Karpas-422 (cell line): ENCODE measurements around the gene SPDEF. TPM values are rescaled to one million over a fixed set of nuclear protein-coding genes. Genes with fewer than 3 reads are reported as not detected.
A peak's percentile ranks its signal among the peaks of the same experiment; 100 is the strongest.

ENCODE experiments used
- DNase-seq: peaks from one replicate; pipeline ENCODE4 v3.0.0-alpha.2; 2015
- H2AFZ ChIP-seq: fragments of 200-600 bp; sonication (generic); 2 replicates; pipeline ENCODE4 v1.6.1; 2014; ENCODE audit warnings: antibody characterized with exemption, low read length, mixed read lengths
- H3K27ac ChIP-seq: fragments of 200-600 bp; sonication (generic); 2 replicates; pipeline ENCODE4 v1.5.1; 2014; ENCODE audit warnings: mild to moderate bottlenecking, low read length, moderate library complexity
- H3K27me3 ChIP-seq: fragments of 200-600 bp; sonication (generic); 2 replicates; pipeline ENCODE4 v1.6.1; 2014; ENCODE audit warnings: low read length, mixed read lengths
- H3K36me3 ChIP-seq: fragments of 200-600 bp; sonication (generic); 2 replicates; pipeline ENCODE4 v1.6.1; 2014; ENCODE audit warnings: low read length, mixed read lengths; ENCODE audit not compliant: insufficient read depth
- H3K4me1 ChIP-seq: fragments of 200-600 bp; sonication (generic); 2 replicates; pipeline ENCODE4 v1.6.1; 2014; ENCODE audit warnings: mild to moderate bottlenecking, low read length, mixed read lengths
- H3K4me2 ChIP-seq: fragments of 200-600 bp; sonication (generic); 2 replicates; pipeline ENCODE4 v1.6.1; 2014; ENCODE audit warnings: low read length, low read depth, mild to moderate bottlenecking; ENCODE audit not compliant: poor library complexity, severe bottlenecking
- H3K4me3 ChIP-seq: fragments of 200-600 bp; sonication (generic); 2 replicates; pipeline ENCODE4 v1.5.1; 2014; ENCODE audit warnings: mild to moderate bottlenecking, antibody characterized with exemption, low read length, mixed read lengths
- H3K79me2 ChIP-seq: fragments of 200-600 bp; sonication (generic); 2 replicates; pipeline ENCODE4 v1.6.1; 2014; ENCODE audit warnings: mild to moderate bottlenecking, low read length, mixed read lengths
- H3K9ac ChIP-seq: fragments of 200-600 bp; sonication (generic); 2 replicates; pipeline ENCODE4 v1.6.0; 2014; ENCODE audit warnings: low read length
- H3K9me2 ChIP-seq: fragments of 200-600 bp; sonication (generic), shearing (Covaris generic); replicated peaks from 2 replicates; pipeline ENCODE4 v1.6.0; 2014; ENCODE audit warnings: mild to moderate bottlenecking, low read length, moderate library complexity; ENCODE audit not compliant: insufficient read depth
- H3K9me3 ChIP-seq: fragments of 300-700, 200-600 bp; sonication (generic); 2 replicates; pipeline ENCODE4 v1.6.1; 2014; ENCODE audit warnings: low read length, mixed read lengths
- H4K20me1 ChIP-seq: fragments of 200-600 bp; sonication (generic); 2 replicates; pipeline ENCODE4 v1.6.1; 2014; ENCODE audit warnings: mild to moderate bottlenecking, antibody characterized with exemption, low read length, low read depth; ENCODE audit not compliant: insufficient read depth
- total RNA-seq: library from RNA; depleted of rRNA; stranded (reverse); fragments of >200 nt; shearing (Covaris generic); gene quantifications from 2 replicates; pipeline ENCODE4 v1.2.3, GENCODE V29; 2014; ENCODE audit warnings: low replicate concordance

The SPDEF gene
- total RNA-seq, 1 experiment from 2014 or later = not detected

- Histone ChIP-seq H3K79me2 (no peaks in the 10 kb centered on the region), H2AFZ (no peak overlapping the region), H3K9me3 (no peaks in the 10 kb centered on the region), H3K36me3 (no peaks in the 10 kb centered on the region), H3K27me3 (no peaks in the 10 kb centered on the region), H3K27ac (no peak overlapping the region), H4K20me1 (no peaks in the 10 kb centered on the region), H3K9ac (no peak overlapping the region), H3K4me3 (no peak overlapping the region), H3K9me2 (no peaks in the 10 kb centered on the region), H3K4me1 (no peaks in the 10 kb centered on the region), H3K4me2 (no peak overlapping the region)
- DNase-seq = no peak
Observed at GRCh38 chr6:34535199-34535598, 20.9 kb downstream of the SPDEF start.

- no peak overlapping the region for H3K9ac ChIP-seq
- H3K9me2 ChIP-seq = no peaks in the 10 kb centered on the region
- H3K9me3 ChIP-seq = no peaks in the 10 kb centered on the region
- H3K4me2 ChIP-seq = no peak overlapping the region
- DNase-seq = no peak
- H4K20me1 ChIP-seq = no peaks in the 10 kb centered on the region
- H2AFZ ChIP-seq = no peak overlapping the region
- H3K36me3 ChIP-seq = no peaks in the 10 kb centered on the region
- no peaks in the 10 kb centered on the region for H3K79me2 ChIP-seq
- no peak overlapping the region for H3K27ac ChIP-seq
- no peak overlapping the region for H3K4me3 ChIP-seq
- H3K27me3 ChIP-seq = no peaks in the 10 kb centered on the region
- H3K4me1 ChIP-seq = no peaks in the 10 kb centered on the region
Observed at GRCh38 chr6:34534656-34535055, 21.5 kb downstream of the SPDEF start.

DNA sequence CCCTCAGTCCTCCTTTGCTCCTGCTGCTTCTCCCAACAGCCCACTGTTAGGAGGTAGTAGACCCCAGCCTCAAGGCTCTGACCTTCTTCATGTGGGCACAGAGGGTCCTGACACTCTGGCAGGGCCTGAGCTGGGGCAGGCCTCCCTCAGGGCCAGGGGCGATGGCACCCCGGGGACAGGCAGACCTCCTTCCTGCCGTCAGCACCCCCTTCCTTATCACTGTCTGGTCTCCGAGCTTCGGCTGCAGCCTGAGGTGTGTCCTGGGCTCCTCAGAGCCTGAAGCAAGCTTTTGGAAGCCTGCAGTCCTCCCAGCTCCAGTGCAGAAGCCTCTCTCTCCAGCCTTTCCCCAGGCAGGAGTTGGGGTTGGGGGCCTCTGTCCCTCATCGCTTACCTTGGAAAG lies 22.0 kb downstream of the SPDEF start:
- no peak for DNase-seq
- H3K9ac ChIP-seq = no peak overlapping the region
- no peak overlapping the region for H3K27ac ChIP-seq
- no peaks in the 10 kb centered on the region for H3K79me2 ChIP-seq
- H3K9me3 ChIP-seq = no peaks in the 10 kb centered on the region
- no peaks in the 10 kb centered on the region for H3K9me2 ChIP-seq
- H3K4me3 ChIP-seq = no peak overlapping the region
- H3K36me3 ChIP-seq = no peaks in the 10 kb centered on the region
- H3K4me1 ChIP-seq = no peaks in the 10 kb centered on the region
- H2AFZ ChIP-seq = no peak overlapping the region
- H3K27me3 ChIP-seq = no peaks in the 10 kb centered on the region
- H3K4me2 ChIP-seq = no peak overlapping the region
- H4K20me1 ChIP-seq = no peaks in the 10 kb centered on the region

GRCh38 chr6:34532230-34532629 lies 23.9 kb downstream of the SPDEF start:
- peaks cover 8% of the 10 kb centered on the region for H3K4me1 ChIP-seq
- H3K9me2 ChIP-seq = no peaks in the 10 kb centered on the region
- H3K9ac ChIP-seq = no peak overlapping the region
- no peaks in the 10 kb centered on the region for H3K79me2 ChIP-seq
- H3K9me3 ChIP-seq = no peaks in the 10 kb centered on the region
- no peaks in the 10 kb centered on the region for H3K36me3 ChIP-seq
- no peak overlapping the region for H3K4me3 ChIP-seq
- no peak overlapping the region for H3K4me2 ChIP-seq
- no peak for DNase-seq
- no peaks in the 10 kb centered on the region for H3K27me3 ChIP-seq
- no peaks in the 10 kb centered on the region for H4K20me1 ChIP-seq
- H3K27ac ChIP-seq = no peak overlapping the region
- no peak overlapping the region for H2AFZ ChIP-seq

GRCh38 chr6:34531580-34532201 lies 24.4 kb downstream of the SPDEF start:
- no peak overlapping the region for H2AFZ ChIP-seq
- no peak overlapping the region for H3K27ac ChIP-seq

DNA sequence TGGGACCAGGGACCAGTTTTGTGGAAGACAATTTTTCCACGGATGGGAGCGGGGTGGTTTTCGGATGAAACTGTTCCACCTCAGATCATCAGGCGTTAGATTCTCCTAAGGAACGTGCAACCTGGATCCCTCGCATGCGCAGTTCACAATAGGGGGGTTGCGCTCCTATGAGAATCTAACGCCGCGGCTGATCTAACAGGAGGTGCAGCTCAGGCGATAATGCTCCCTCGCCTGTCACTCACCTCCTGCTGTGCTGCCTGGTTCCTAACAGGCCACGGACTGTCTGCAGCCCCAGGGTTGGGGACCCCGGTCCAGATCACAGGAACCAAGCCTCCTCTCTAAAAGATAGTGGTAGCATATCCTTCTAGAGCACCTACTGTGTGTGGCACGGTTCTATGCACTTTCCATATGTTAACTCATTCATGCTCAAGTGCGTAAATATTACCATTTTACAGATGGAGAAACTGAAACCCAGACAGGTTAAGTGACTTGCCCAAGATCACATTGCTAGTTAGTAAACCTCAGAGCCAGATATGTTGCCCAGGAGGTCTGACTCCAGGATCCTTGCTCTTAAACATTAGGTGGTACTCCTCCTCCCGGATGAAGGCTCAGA lies 25.3 kb downstream of the SPDEF start:
- Histone ChIP-seq H3K9ac (no peak overlapping the region), H3K36me3 (no peaks in the 10 kb centered on the region), H3K9me2 (no peaks in the 10 kb centered on the region), H2AFZ (no peak overlapping the region), H3K4me1 (peaks cover 14% of the 10 kb centered on the region), H3K27me3 (no peaks in the 10 kb centered on the region), H3K79me2 (no peaks in the 10 kb centered on the region), H3K4me2 (no peak overlapping the region), H3K4me3 (no peak overlapping the region), H4K20me1 (no peaks in the 10 kb centered on the region), H3K27ac (no peak overlapping the region), H3K9me3 (no peaks in the 10 kb centered on the region)
- DNase-seq = no peak

More at GRCh38 chr6:34531580-34532201, 24.4 kb downstream of the SPDEF start:
- Histone ChIP-seq H3K4me1 (peaks cover 11% of the 10 kb centered on the region), H3K27me3 (no peaks in the 10 kb centered on the region), H3K79me2 (no peaks in the 10 kb centered on the region), H3K9me3 (no peaks in the 10 kb centered on the region), H4K20me1 (no peaks in the 10 kb centered on the region), H3K9me2 (no peaks in the 10 kb centered on the region), H3K4me2 (no peak overlapping the region), H3K4me3 (no peak overlapping the region), H3K9ac (no peak overlapping the region), H3K36me3 (no peaks in the 10 kb centered on the region)
- peak; percentile 91 for DNase-seq

DNA sequence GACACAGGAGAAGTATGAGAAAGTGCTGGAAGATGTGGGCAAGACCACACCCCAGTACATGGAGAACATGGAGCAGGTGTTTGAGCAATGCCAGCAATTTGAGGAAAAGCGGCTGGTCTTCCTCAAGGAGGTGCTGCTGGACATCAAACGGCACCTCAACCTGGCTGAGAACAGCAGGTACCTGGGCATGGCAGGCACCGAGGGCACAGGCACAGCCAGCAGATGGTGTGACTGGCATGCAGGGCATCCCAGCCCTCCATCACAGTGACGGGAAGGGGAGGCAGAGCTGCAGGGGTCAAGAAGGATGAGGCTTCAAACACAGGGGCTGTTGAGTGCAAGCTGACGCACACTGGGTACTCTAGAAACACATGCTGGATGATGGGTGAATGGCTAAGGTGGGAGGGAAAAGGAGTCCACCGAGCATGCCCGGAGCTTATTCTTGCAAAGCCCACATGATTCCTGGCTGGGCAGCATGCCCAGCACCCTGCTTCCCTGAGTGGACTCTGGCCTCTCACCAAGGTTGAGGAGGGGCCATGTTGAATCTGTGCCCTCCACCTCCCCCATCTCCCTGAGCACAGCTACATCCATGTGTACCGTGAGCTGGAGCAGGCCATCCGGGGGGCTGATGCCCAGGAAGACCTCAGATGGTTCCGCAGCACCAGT lies 26.3 kb downstream of the SPDEF start:
- H3K27me3 ChIP-seq = no peaks in the 10 kb centered on the region
- H3K4me1 ChIP-seq = peaks cover 14% of the 10 kb centered on the region
- no peak for DNase-seq
- H3K36me3 ChIP-seq = no peaks in the 10 kb centered on the region
- H3K9ac ChIP-seq = no peak overlapping the region
- no peak overlapping the region for H3K4me3 ChIP-seq
- no peaks in the 10 kb centered on the region for H3K9me2 ChIP-seq
- no peak overlapping the region for H2AFZ ChIP-seq
- no peak overlapping the region for H3K27ac ChIP-seq
- H3K9me3 ChIP-seq = no peaks in the 10 kb centered on the region
- H3K4me2 ChIP-seq = no peak overlapping the region
- no peaks in the 10 kb centered on the region for H4K20me1 ChIP-seq
- no peaks in the 10 kb centered on the region for H3K79me2 ChIP-seq

- H3K36me3 ChIP-seq = no peaks in the 10 kb centered on the region
- H3K27me3 ChIP-seq = no peaks in the 10 kb centered on the region
- DNase-seq = no peak
- H3K4me3 ChIP-seq = no peak overlapping the region
- no peak overlapping the region for H3K4me2 ChIP-seq
- H3K79me2 ChIP-seq = no peaks in the 10 kb centered on the region
- H3K9me3 ChIP-seq = no peaks in the 10 kb centered on the region
- no peaks in the 10 kb centered on the region for H4K20me1 ChIP-seq
- H3K9me2 ChIP-seq = no peaks in the 10 kb centered on the region
- H3K27ac ChIP-seq = no peak overlapping the region
- no peak overlapping the region for H3K9ac ChIP-seq
- H2AFZ ChIP-seq = no peak overlapping the region
- H3K4me1 ChIP-seq = peaks cover 14% of the 10 kb centered on the region
Observed at GRCh38 chr6:34528996-34529664, 27.0 kb downstream of the SPDEF start.
